Endothelial cell of umbilical vein (primary cell): ENCODE results near the gene KIRREL1. TPM values are rescaled to one million over a fixed set of nuclear protein-coding genes. Genes with fewer than 3 reads are reported as not detected.

Experiments
- BruUV-seq: library from RNA; stranded (reverse); fragments of 400-500 nt; replicated peaks from 2 replicates; lab custom pipeline; 2021; lab: Mats Ljungman, UMichigan
- CTCF ChIA-PET: fragments of 300-600, 350-600 bp; sonication (Branson Sonifier 250); formaldehyde crosslinking; loops from one replicate; lab custom pipeline; 2021; ENCODE audit warnings: antibody characterized with exemption, inconsistent platforms; lab: Charles Lee
- POLR2A ChIA-PET: fragments of 300-600, 350-600 bp; sonication (Branson Sonifier 250); formaldehyde crosslinking; loops from one replicate; lab custom pipeline; 2021; ENCODE audit warnings: antibody characterized with exemption, inconsistent platforms; lab: Charles Lee
- DNase-seq: peaks from one replicate; pipeline ENCODE4 v3.0.0-alpha.2; 2011; ENCODE audit warnings: low read depth, low spot score
- FAIRE-seq: peaks from 2 replicates; lab custom pipeline; 2011; peaks lifted over from hg19 to GRCh38; lab: Jason Lieb, UNC
- H2AFZ ChIP-seq: 2 replicates; pipeline ENCODE4 v1.6.0; 2012; ENCODE audit warnings: low read depth, low read length, control low read depth, inconsistent platforms
- H3K27ac ChIP-seq: 2 replicates; pipeline ENCODE4 v1.5.1; 2011; ENCODE audit warnings: low read depth, mild to moderate bottlenecking, control low read depth, low read length, moderate library complexity; ENCODE audit not compliant: insufficient read depth
- H3K27me3 ChIP-seq, 2 experiments: 2 replicates each; pipeline versions ENCODE4 v1.6.0 to v1.6.1; 2011; ENCODE audit warnings: low read length in 2 of 2, mixed read lengths in 1 of 2; ENCODE audit not compliant: control insufficient read depth in 2 of 2, insufficient read depth in 2 of 2
- H3K36me3 ChIP-seq, 2 experiments: 2 replicates in 1 of 2; 3 replicates in 1 of 2; pipeline ENCODE4 v1.5.1; 2011; ENCODE audit warnings: low read length in 2 of 2, mild to moderate bottlenecking in 1 of 2, moderate library complexity in 1 of 2; ENCODE audit not compliant: control insufficient read depth in 2 of 2, insufficient read depth in 2 of 2; ENCODE audit errors: extremely low read depth in 1 of 2
- H3K4me1 ChIP-seq: 3 replicates; pipeline ENCODE4 v1.5.1; 2011; ENCODE audit warnings: mild to moderate bottlenecking, low read length; ENCODE audit not compliant: control insufficient read depth, insufficient read depth; ENCODE audit errors: extremely low read depth
- H3K4me2 ChIP-seq: 2 replicates; pipeline ENCODE4 v1.6.1; 2011; ENCODE audit warnings: low read length, control low read depth, mixed read lengths; ENCODE audit not compliant: insufficient read depth
- H3K4me3 ChIP-seq, 3 experiments: fragments of 200-600 bp in 1 of 3; sonication (generic), shearing (Covaris generic) in 1 of 3; replicated peaks in 1 of 3; 2 replicates each; pipeline ENCODE4 v1.5.1; 2011 to 2016; ENCODE audit warnings: control low read depth in 3 of 3, low read length in 3 of 3, mild to moderate bottlenecking in 2 of 3, inconsistent platforms in 1 of 3, low read depth in 1 of 3, moderate library complexity in 1 of 3; ENCODE audit not compliant: insufficient read depth in 1 of 3
- H3K79me2 ChIP-seq: 2 replicates; pipeline ENCODE4 v1.6.0; 2012; ENCODE audit warnings: low read length, inconsistent platforms; ENCODE audit not compliant: control insufficient read depth, insufficient read depth
- H3K9ac ChIP-seq: replicated peaks from 2 replicates; pipeline ENCODE3; 2011; ENCODE audit warnings: low read length, control low read depth; ENCODE audit not compliant: insufficient read depth; ENCODE audit errors: extremely low read depth
- H3K9me1 ChIP-seq: replicated peaks from 3 replicates; pipeline ENCODE4 v1.6.0; 2011; ENCODE audit warnings: mild to moderate bottlenecking, low read length; ENCODE audit not compliant: control insufficient read depth, insufficient read depth; ENCODE audit errors: extremely low read depth
- H3K9me3 ChIP-seq: replicated peaks from 2 replicates; pipeline ENCODE4 v1.5.1; 2012; ENCODE audit warnings: low read length, inconsistent platforms; ENCODE audit not compliant: control insufficient read depth, insufficient read depth
- H4K20me1 ChIP-seq: replicated peaks from 2 replicates; pipeline ENCODE3; 2011; ENCODE audit warnings: mild to moderate bottlenecking, low read length; ENCODE audit not compliant: control insufficient read depth, insufficient read depth; ENCODE audit errors: extremely low read depth
- CTCF ChIP-seq, 2 donors: IDR thresholded peaks; 1 replicate in 1 of 2; 2 replicates in 1 of 2; pipeline ENCODE4 v1.5.1; 2011; ENCODE audit warnings: low read length in 2 of 2, mild to moderate bottlenecking in 2 of 2, moderate library complexity in 2 of 2, control low read depth in 1 of 2, inconsistent platforms in 1 of 2, low read depth in 1 of 2; ENCODE audit not compliant: insufficient read depth in 1 of 2; ENCODE audit errors: extremely low read depth in 1 of 2
- EZH2 ChIP-seq: IDR thresholded peaks from 2 replicates; pipeline ENCODE4 v1.6.1; 2012; ENCODE audit warnings: borderline replicate concordance, low read depth, mild to moderate bottlenecking, moderate library complexity, low read length, inconsistent platforms; ENCODE audit not compliant: severe bottlenecking
- GATA2 ChIP-seq: IDR thresholded peaks from 2 replicates; pipeline ENCODE4 v1.7.0; 2011; ENCODE audit warnings: low read depth, mild to moderate bottlenecking, moderate library complexity, mixed read lengths, low read length; ENCODE audit not compliant: insufficient read length, insufficient read depth
- JUN ChIP-seq: IDR thresholded peaks from 2 replicates; pipeline ENCODE4 v1.6.1; 2011; ENCODE audit warnings: borderline replicate concordance, low read depth; ENCODE audit not compliant: insufficient read length, insufficient read depth
- MAX ChIP-seq: IDR thresholded peaks from 2 replicates; pipeline ENCODE4 v1.6.1; 2011; ENCODE audit not compliant: insufficient read depth, insufficient read length
- MYC ChIP-seq: IDR thresholded peaks from one replicate; pipeline ENCODE4 v1.6.1; 2011; ENCODE audit warnings: mild to moderate bottlenecking, low read depth, low read length
- POLR2AphosphoS5 ChIP-seq: IDR thresholded peaks from 2 replicates; pipeline ENCODE4 v1.6.1; 2012; ENCODE audit warnings: low read depth, mild to moderate bottlenecking, control low read depth, low read length, moderate library complexity; ENCODE audit not compliant: insufficient read depth
- dilution Hi-C: fragments of 300-500 bp; cut with MboI; formaldehyde crosslinking; loops from one replicate; pipeline ENCODE4 v1.15.0; 2019; ENCODE audit warnings: low sequenced_read_pairs; ENCODE audit not compliant: extremely low pct_ligation_motif_present
- intact Hi-C: fragments of 100-400 bp; cut with micrococcal nuclease; formaldehyde crosslinking; loops from one replicate; pipeline ENCODE4 v1.10.0; 2022
- polyA plus RNA-seq, 4 experiments: library from polyadenylated mRNA; depleted of rRNA in 3 of 4; stranded (reverse) in 3 of 4; unstranded in 1 of 4; fragments of >200 nt; gene quantifications; 2 replicates each; pipeline versions ENCODE4 v1.2.1 to v1.2.3, GENCODE V29; 2011 to 2012; ENCODE audit warnings: missing spikeins in 1 of 4
- total RNA-seq: library from RNA; stranded (reverse); gene quantifications from 2 replicates; pipeline ENCODE4 v1.2.3, GENCODE V29; 2021

The KIRREL1 gene
- total and polyA plus RNA-seq, 2 donors (not counting 3 experiments of a cell fraction or from before 2014, with no cell fraction given) = 35.6 to 57.6 TPM

GRCh38 chr1:157982136-157982535 lies 11.3 kb upstream of the KIRREL1 start:
- no peak overlapping the region for H3K4me2 ChIP-seq
- no peaks in the 10 kb centered on the region for H3K9me1 ChIP-seq
- H3K27ac ChIP-seq = no peak overlapping the region
- H3K36me3 ChIP-seq = no peaks in the 10 kb centered on the region
- peaks cover 30 to 32% of the 10 kb centered on the region in 2 experiments for H3K27me3 ChIP-seq
- no peaks in the 10 kb centered on the region for H3K9me3 ChIP-seq
- intact Hi-C loops (no loop called here), dilution Hi-C loops (no loop called here)
- H4K20me1 ChIP-seq = no peaks in the 10 kb centered on the region
- H3K4me1 ChIP-seq = peaks cover 3% of the 10 kb centered on the region
- no peak for TF ChIP-seq POLR2AphosphoS5
- TF ChIP-seq MAX = no peak
- TF ChIP-seq GATA2 = no peak
- TF ChIP-seq CTCF (IDR thresholded peaks at IDR 0.05; ENCODE audit: extremely low read depth in 1 of 2, insufficient read depth in 1 of 2, low read depth in 1 of 2, low read length in 2 of 2) = no peak
- no peak for TF ChIP-seq MYC
- no peak for TF ChIP-seq JUN
- TF ChIP-seq EZH2 = no peak
- DNase-seq (no peak), FAIRE-seq (no peak)
- ChIA-PET POLR2A (no interaction called here), CTCF (interaction anchor here (1.0 to 3.1 kb wide), 5 partner anchors 9 to 142 kb away, joined by 3 to 17 read pairs (median 8); no protein-coding TSS in a partner anchor)
- H3K4me3 ChIP-seq = no peak overlapping the region
- no peak overlapping the region for H2AFZ ChIP-seq
- no TSS peak for BruUV-seq
- no peak overlapping the region for H3K9ac ChIP-seq
- H3K79me2 ChIP-seq = no peaks in the 10 kb centered on the region
